ENCODE results near the gene MEGF8.
A peak's percentile ranks its signal among the peaks of the same experiment; 100 is the strongest.

MEGF8 gene

GRCh38 chr19:42325308-42325895 is at the start of gene MEGF8:
Gene MEGF8 (plus strand): TSS chr19:42325635. CDS start chr19:42326244, 609 bp downstream.
- peak; percentile 93 to 99 (median 97) for DNase-seq (ENCODE audit: low read depth in 3 of 3)

- no peak for DNase-seq (ENCODE audit: low read depth in 3 of 3)
Measured at GRCh38 chr19:42276284-42276683, 49.2 kb upstream of the MEGF8 start.

- DNase-seq (ENCODE audit: low read depth in 3 of 3) = no peak
Measured at GRCh38 chr19:42276821-42277220, 48.6 kb upstream of the MEGF8 start.

GRCh38 chr19:42277821-42278451 is 47.5 kb upstream of the MEGF8 start:
- no peak for DNase-seq (ENCODE audit: low read depth in 3 of 3)

- DNase-seq (ENCODE audit: low read depth in 3 of 3) = no peak
Measured at GRCh38 chr19:42278452-42279154, 46.8 kb upstream of the MEGF8 start.

GRCh38 chr19:42279155-42279901 is 46.1 kb upstream of the MEGF8 start:
- no peak for DNase-seq (ENCODE audit: low read depth in 3 of 3)

GRCh38 chr19:42279902-42280814 is 45.3 kb upstream of the MEGF8 start:
- peak; percentile 65 to 89 (median 73) for DNase-seq (ENCODE audit: low read depth in 3 of 3)

GRCh38 chr19:42280815-42281145 is 44.7 kb upstream of the MEGF8 start:
- DNase-seq (ENCODE audit: low read depth in 3 of 3) = no peak

- DNase-seq (ENCODE audit: low read depth in 3 of 3) = no peak
Measured at GRCh38 chr19:42281146-42281826, 44.1 kb upstream of the MEGF8 start.

GRCh38 chr19:42281827-42282762 is 43.3 kb upstream of the MEGF8 start:
- DNase-seq (ENCODE audit: low read depth in 3 of 3) = no peak

GRCh38 chr19:42282819-42283187 is 42.6 kb upstream of the MEGF8 start:
- no peak for DNase-seq (ENCODE audit: low read depth in 3 of 3)

GRCh38 chr19:42283188-42284065 is 42.0 kb upstream of the MEGF8 start:
- DNase-seq (ENCODE audit: low read depth in 3 of 3) = peak; percentile 90 to 94 (median 94)

GRCh38 chr19:42284066-42284501 is 41.4 kb upstream of the MEGF8 start:
- peak; percentile 42 to 85 (median 77) for DNase-seq (ENCODE audit: low read depth in 3 of 3)

- no peak for DNase-seq (ENCODE audit: low read depth in 3 of 3)
Measured at GRCh38 chr19:42284591-42285341, 40.7 kb upstream of the MEGF8 start.

- DNase-seq (ENCODE audit: low read depth in 3 of 3) = no peak
Measured at GRCh38 chr19:42285541-42285941, 39.9 kb upstream of the MEGF8 start.

GRCh38 chr19:42285988-42286348 is 39.5 kb upstream of the MEGF8 start:
- DNase-seq (ENCODE audit: low read depth in 3 of 3) = no peak

GRCh38 chr19:42286349-42287016 is 39.0 kb upstream of the MEGF8 start:
- no peak for DNase-seq (ENCODE audit: low read depth in 3 of 3)
